Activated effector memory CD4-positive, alpha-beta T cell treated with anti-CD3 and anti-CD28 coated beads, Interleukin-2, amount 50 U/mL, for 16 hours (primary cell): Measurements from ENCODE around the gene TMEM163.

ENCODE experiments used
- DNase-seq: peaks from one replicate; pipeline ENCODE4 v3.0.0-alpha.2; 2020

Gene TMEM163

GRCh38 chr2:134425724-134426496, 292.9 kb downstream of the TMEM163 start:
- DNase-seq = no peak

GRCh38 chr2:134421556-134422328, 297.1 kb downstream of the TMEM163 start:
- no peak for DNase-seq

- no peak for DNase-seq
Observed at GRCh38 chr2:134420920-134421319, 297.9 kb downstream of the TMEM163 start.

DNA sequence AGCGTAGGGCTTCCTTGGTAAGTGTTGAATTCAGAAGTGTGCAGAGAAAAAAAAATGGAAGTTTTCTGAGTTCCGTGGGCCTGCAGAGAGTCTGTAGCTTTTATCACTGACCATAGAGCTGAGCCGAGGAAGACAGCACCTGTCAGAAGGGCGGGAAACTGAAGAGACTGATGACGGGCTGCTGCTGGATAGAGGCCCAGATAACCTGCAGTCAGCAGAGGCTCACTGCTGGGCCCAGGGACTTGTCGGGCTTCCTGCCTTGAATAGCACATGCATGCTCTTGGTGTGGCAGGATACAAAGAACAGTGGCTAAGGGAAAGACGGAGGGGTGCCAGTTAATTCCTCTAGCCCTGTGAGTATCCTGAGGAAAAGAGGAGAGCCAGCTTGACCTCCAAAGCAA, 298.5 kb downstream of the TMEM163 start:
- no peak for DNase-seq

DNA sequence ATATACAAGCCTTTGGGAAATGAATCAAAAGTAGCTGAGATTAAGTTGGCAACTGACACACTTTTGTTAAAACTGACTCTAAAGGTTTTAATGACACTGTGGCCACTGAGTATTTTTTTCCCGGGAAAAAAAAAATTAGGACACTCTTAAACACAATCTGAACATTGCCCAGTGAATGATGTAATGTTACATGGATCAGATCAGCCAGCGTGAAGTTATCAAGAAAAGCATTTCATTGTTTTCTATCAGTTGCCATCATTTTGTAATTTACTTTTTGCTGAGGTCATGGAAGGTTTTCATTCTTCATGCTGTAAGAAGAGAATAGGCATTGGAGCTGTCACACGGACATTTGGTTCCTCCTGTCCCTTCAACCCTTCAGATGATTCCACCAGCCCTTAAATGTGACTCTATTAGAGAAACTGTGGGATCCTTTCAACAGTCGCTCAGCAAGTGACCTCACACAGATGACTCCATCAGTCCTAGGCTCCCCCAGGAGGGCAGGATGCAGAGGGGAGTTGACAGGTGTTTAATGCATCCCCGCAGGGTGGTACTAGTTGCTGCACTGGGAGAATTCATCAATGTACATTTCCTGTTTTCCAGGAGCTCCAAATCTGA, 300.7 kb downstream of the TMEM163 start:
- no peak for DNase-seq

- DNase-seq = no peak
Observed at GRCh38 chr2:134416637-134417036, 302.2 kb downstream of the TMEM163 start.

GRCh38 chr2:134416018-134416417, 302.8 kb downstream of the TMEM163 start:
- DNase-seq = no peak

DNA sequence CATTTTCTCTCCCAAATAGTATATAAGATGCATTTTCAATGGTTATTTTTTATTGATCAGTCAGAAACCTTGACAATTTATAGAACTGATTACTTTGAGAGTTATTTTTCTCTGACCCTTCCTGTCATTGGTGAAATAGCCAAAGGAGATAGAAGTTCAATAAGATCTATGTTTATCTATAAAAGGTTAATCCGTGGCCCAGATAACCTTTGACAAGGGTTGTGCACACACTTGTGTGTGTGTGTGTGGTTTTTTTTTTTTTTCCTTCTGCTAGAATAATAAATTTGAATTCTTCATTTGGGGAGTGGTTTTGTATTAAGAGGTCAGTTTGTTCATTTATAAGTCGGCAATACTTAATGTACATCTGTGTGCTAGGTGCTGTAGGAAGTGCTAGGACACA, 304.9 kb downstream of the TMEM163 start:
- no peak for DNase-seq

- no peak for DNase-seq
Observed at GRCh38 chr2:134413430-134413829, 305.4 kb downstream of the TMEM163 start.

DNA sequence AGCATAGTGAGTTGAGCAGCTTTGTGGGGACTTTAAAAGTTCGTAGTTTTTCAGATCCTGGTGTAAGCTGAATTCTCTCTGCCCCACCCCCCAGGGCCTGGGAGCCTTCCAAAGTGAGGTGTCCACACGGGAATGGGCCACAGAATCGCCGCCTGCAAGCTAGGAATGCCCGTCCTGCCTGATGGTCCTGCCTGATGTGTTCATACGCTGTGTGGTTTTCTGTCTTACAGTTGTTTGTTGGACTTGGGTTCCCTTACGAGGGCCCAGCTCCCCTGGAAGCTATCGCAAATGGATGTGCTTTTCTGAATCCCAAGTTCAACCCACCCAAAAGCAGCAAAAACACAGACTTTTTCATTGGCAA, 306.2 kb downstream of the TMEM163 start:
- DNase-seq = no peak

- DNase-seq = peak; percentile 85
Observed at GRCh38 chr2:134411828-134412638, 306.8 kb downstream of the TMEM163 start.

DNA sequence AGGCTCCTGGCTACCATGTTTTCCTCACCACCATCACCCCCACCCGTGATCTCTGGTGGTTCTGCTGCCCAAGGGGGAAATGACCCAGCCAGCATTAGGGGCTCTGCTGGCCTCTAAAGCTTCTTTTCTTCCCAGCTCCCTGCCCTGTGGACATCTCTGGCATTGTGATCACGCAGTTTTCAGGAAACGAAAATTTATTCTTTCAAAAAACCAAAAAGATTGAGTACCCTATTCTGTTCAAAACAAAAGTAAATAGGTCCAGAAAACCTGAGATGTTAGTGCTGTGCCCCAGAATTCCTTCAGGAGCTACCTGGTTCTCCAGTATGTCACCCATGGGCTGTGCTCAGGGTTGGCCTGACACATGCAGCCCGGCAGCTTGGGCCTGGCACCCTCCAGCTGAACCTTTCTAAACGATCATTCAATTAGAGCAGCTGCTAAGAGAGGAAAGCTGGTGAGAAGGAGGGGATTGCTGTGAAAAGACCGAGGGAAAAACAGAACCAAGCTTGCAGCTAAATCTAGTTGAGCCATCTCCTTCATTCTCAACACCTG, 307.4 kb downstream of the TMEM163 start:
- DNase-seq = no peak

GRCh38 chr2:134410831-134411231, 308.0 kb downstream of the TMEM163 start:
- no peak for DNase-seq

- DNase-seq = no peak
Observed at GRCh38 chr2:134410006-134410405, 308.8 kb downstream of the TMEM163 start.

GRCh38 chr2:134408791-134409190, 310.0 kb downstream of the TMEM163 start:
- DNase-seq = no peak

- DNase-seq = no peak
Observed at GRCh38 chr2:134408386-134408785, 310.4 kb downstream of the TMEM163 start.

- DNase-seq = no peak
Observed at GRCh38 chr2:134407154-134407890, 311.5 kb downstream of the TMEM163 start.

DNA sequence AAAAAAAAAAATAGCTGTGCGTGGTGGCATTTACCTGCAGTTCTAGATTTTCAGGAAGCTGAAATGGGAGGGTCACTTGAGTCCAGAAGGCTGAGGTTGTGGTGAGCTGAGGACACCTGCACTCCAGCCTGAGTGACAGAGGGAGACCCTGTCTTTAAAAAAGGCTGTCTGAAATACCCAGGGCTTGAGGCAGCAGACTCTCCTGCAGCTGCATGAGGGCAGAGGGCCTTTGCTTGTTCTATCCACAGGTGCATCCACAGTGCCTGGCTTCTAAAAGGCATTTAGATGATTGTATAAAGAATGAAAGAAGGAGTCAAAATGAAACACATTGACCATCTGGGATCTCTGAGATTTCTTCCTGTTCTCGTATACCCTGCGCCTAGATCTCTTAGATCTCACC, 312.1 kb downstream of the TMEM163 start:
- no peak for DNase-seq

- no peak for DNase-seq
Observed at GRCh38 chr2:134406311-134406710, 312.5 kb downstream of the TMEM163 start.
